Fibroblast of lung (primary cell): Measurements from ENCODE around the gene DUSP3. TPM values are rescaled to one million over a fixed set of nuclear protein-coding genes. Genes with fewer than 3 reads are reported as not detected.

ENCODE experiments used
- DNase-seq, 2 donors: peaks; one replicate each; pipeline versions ENCODE4 v3.0.0 to v3.0.0-alpha.2; 2010; ENCODE audit warnings: low read depth in 2 of 2
- H2AFZ ChIP-seq: 2 replicates; pipeline ENCODE4 v1.5.1; 2012; ENCODE audit warnings: low read length, control low read depth, inconsistent platforms
- H3K27ac ChIP-seq: 2 replicates; pipeline ENCODE4 v1.5.1; 2011; ENCODE audit warnings: low read length, control low read depth; ENCODE audit not compliant: insufficient read depth
- H3K27me3 ChIP-seq: 2 replicates; pipeline ENCODE4 v1.5.1; 2011; ENCODE audit warnings: mild to moderate bottlenecking, low read length; ENCODE audit not compliant: control insufficient read depth, insufficient read depth
- H3K36me3 ChIP-seq: 2 replicates; pipeline ENCODE4 v1.5.1; 2011; ENCODE audit warnings: low read length; ENCODE audit not compliant: control insufficient read depth, insufficient read depth
- H3K4me1 ChIP-seq: 2 replicates; pipeline ENCODE4 v1.5.1; 2011; ENCODE audit warnings: low read length; ENCODE audit not compliant: control insufficient read depth, insufficient read depth; ENCODE audit errors: extremely low read depth
- H3K4me2 ChIP-seq: 2 replicates; pipeline ENCODE4 v1.5.1; 2011; ENCODE audit warnings: low read length, control low read depth; ENCODE audit not compliant: insufficient read depth; ENCODE audit errors: extremely low read depth
- H3K4me3 ChIP-seq, 4 experiments: fragments of 200-600 bp in 1 of 4; sonication (generic) in 1 of 4; replicated peaks in 1 of 4; 2 replicates each; pipeline ENCODE4 v1.5.1; 2011 to 2016; ENCODE audit warnings: low read length in 4 of 4, low read depth in 3 of 4, mild to moderate bottlenecking in 3 of 4, control low read depth in 2 of 4, inconsistent platforms in 1 of 4, mixed read lengths in 1 of 4; ENCODE audit not compliant: insufficient read depth in 1 of 4; ENCODE audit errors: control extremely low read depth in 1 of 4
- H3K79me2 ChIP-seq: 2 replicates; pipeline ENCODE4 v1.5.1; 2012; ENCODE audit warnings: mild to moderate bottlenecking, low read length, inconsistent platforms; ENCODE audit not compliant: control insufficient read depth, insufficient read depth
- H3K9ac ChIP-seq: 2 replicates; pipeline ENCODE4 v1.5.1; 2011; ENCODE audit warnings: mild to moderate bottlenecking, low read length, control low read depth; ENCODE audit not compliant: insufficient read depth
- H3K9me3 ChIP-seq: 2 replicates; pipeline ENCODE4 v1.5.1; 2012; ENCODE audit warnings: low read depth, low read length; ENCODE audit not compliant: control insufficient read depth, insufficient read depth
- H4K20me1 ChIP-seq: 2 replicates; pipeline ENCODE4 v1.5.1; 2011; ENCODE audit warnings: low read length; ENCODE audit not compliant: control insufficient read depth, insufficient read depth; ENCODE audit errors: extremely low read depth
- EZH2 ChIP-seq: IDR thresholded peaks from 2 replicates; pipeline ENCODE4 v1.5.1; 2012; ENCODE audit warnings: low read length, control low read depth, mild to moderate bottlenecking; ENCODE audit errors: missing control alignments
- polyA plus RNA-seq, 2 donors: library from polyadenylated mRNA; depleted of rRNA in 1 of 2; stranded (reverse) in 1 of 2; unstranded in 1 of 2; fragments of >200 nt; gene quantifications; 2 replicates each; pipeline ENCODE4 v1.2.1, GENCODE V29; 2011 to 2012; ENCODE audit warnings: missing spikeins in 1 of 2
- total RNA-seq: library from RNA; depleted of rRNA; stranded (reverse); fragments of >200 nt; gene quantifications from 2 replicates; pipeline ENCODE4 v1.2.1, GENCODE V29; 2014
- TF ChIP-seq, protein P1 (sequence below), 2 donors: IDR thresholded peaks in 1 of 2; conservative IDR thresholded peaks in 1 of 2; 1 replicate in 1 of 2; 2 replicates in 1 of 2; pipeline ENCODE4 v1.5.1; 2011 to 2012; ENCODE audit warnings: low read length in 2 of 2, control low read depth in 1 of 2, inconsistent platforms in 1 of 2, low read depth in 1 of 2, mild to moderate bottlenecking in 1 of 2

Gene DUSP3
- total and polyA plus RNA-seq, 2 donors (not counting 1 experiment from before 2014, with no cell fraction given), result 51.2 to 55.9 TPM

DNA sequence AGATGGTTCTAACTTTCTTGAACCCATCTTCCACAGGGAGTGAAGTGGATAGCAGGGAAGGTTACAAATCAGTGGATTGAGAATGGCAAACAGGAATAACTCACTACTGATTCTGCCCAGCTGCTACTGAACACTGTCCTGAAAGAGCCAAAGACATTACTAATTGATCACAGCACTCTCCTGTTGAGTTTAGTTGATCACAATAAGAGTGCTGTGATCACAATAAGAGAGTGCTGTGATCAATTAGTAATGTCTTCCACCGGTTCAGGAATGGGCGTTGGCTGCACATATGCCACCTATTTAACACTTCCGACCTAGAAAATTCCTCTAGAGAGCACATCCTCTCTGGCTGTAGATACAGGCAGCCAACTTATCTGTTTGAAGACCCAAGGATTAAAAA is 12.8 kb upstream of the DUSP3 start:
- peak; percentile 61 to 69 for DNase-seq
- H3K4me3 ChIP-seq, result no peak overlapping the region
- no peaks in the 10 kb centered on the region for H3K4me1 ChIP-seq
- H3K36me3 ChIP-seq, result no peaks in the 10 kb centered on the region
- no peaks in the 10 kb centered on the region for H3K27me3 ChIP-seq
- no peak overlapping the region for H3K27ac ChIP-seq
- no peaks in the 10 kb centered on the region for H3K9me3 ChIP-seq
- no peaks in the 10 kb centered on the region for H4K20me1 ChIP-seq
- no peak overlapping the region for H3K4me2 ChIP-seq
- H3K79me2 ChIP-seq, result no peaks in the 10 kb centered on the region
- no peak overlapping the region for H2AFZ ChIP-seq
- H3K9ac ChIP-seq, result no peak overlapping the region
- no peak for TF ChIP-seq EZH2
- TF ChIP-seq, protein P1, sequence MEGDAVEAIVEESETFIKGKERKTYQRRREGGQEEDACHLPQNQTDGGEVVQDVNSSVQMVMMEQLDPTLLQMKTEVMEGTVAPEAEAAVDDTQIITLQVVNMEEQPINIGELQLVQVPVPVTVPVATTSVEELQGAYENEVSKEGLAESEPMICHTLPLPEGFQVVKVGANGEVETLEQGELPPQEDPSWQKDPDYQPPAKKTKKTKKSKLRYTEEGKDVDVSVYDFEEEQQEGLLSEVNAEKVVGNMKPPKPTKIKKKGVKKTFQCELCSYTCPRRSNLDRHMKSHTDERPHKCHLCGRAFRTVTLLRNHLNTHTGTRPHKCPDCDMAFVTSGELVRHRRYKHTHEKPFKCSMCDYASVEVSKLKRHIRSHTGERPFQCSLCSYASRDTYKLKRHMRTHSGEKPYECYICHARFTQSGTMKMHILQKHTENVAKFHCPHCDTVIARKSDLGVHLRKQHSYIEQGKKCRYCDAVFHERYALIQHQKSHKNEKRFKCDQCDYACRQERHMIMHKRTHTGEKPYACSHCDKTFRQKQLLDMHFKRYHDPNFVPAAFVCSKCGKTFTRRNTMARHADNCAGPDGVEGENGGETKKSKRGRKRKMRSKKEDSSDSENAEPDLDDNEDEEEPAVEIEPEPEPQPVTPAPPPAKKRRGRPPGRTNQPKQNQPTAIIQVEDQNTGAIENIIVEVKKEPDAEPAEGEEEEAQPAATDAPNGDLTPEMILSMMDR (conservative IDR thresholded peaks at IDR 0.05 in 1 of 2, IDR thresholded peaks at IDR 0.05 in 1 of 2; ENCODE audit: low read depth in 1 of 2, low read length in 2 of 2), result no peak

GRCh38 chr17:43790311-43790940 is 11.6 kb upstream of the DUSP3 start:
- H3K4me3 ChIP-seq, result no peak overlapping the region
- no peak overlapping the region for H3K9ac ChIP-seq
- no peak for DNase-seq
- no peak overlapping the region for H2AFZ ChIP-seq
- H3K27ac ChIP-seq, result no peak overlapping the region
- no peaks in the 10 kb centered on the region for H3K9me3 ChIP-seq
- no peaks in the 10 kb centered on the region for H3K4me1 ChIP-seq
- no peaks in the 10 kb centered on the region for H4K20me1 ChIP-seq
- H3K27me3 ChIP-seq, result no peaks in the 10 kb centered on the region
- TF ChIP-seq EZH2, result no peak
- TF ChIP-seq, protein P1 (conservative IDR thresholded peaks at IDR 0.05 in 1 of 2, IDR thresholded peaks at IDR 0.05 in 1 of 2; ENCODE audit: low read depth in 1 of 2, low read length in 2 of 2), result peak; percentile 14 to 20
- no peaks in the 10 kb centered on the region for H3K36me3 ChIP-seq
- no peaks in the 10 kb centered on the region for H3K79me2 ChIP-seq
- no peak overlapping the region for H3K4me2 ChIP-seq

- TF ChIP-seq, protein P1 (conservative IDR thresholded peaks at IDR 0.05 in 1 of 2, IDR thresholded peaks at IDR 0.05 in 1 of 2; ENCODE audit: low read depth in 1 of 2, low read length in 2 of 2), result no peak
- TF ChIP-seq EZH2, result no peak
- DNase-seq, result no peak
- Histone ChIP-seq H2AFZ (no peak overlapping the region), H3K4me3 (no peak overlapping the region), H3K36me3 (no peaks in the 10 kb centered on the region), H3K4me2 (no peak overlapping the region), H4K20me1 (no peaks in the 10 kb centered on the region), H3K9ac (no peak overlapping the region), H3K27me3 (no peaks in the 10 kb centered on the region), H3K79me2 (no peaks in the 10 kb centered on the region), H3K4me1 (peaks cover under 1% of the 10 kb centered on the region), H3K27ac (no peak overlapping the region), H3K9me3 (no peaks in the 10 kb centered on the region)
Observed at GRCh38 chr17:43789482-43789881, 10.7 kb upstream of the DUSP3 start.
